ENCODE results near the gene CARD9.
"Not testable (repeated sequence)": the region's sequence is repeated elsewhere in the genome, so short reads cannot be mapped to it uniquely, and the experiment has no call there.

GRCh38 chr9:136320972-136321371 lies 52.5 kb downstream of the CARD9 start:
- not testable (repeated sequence) for TF ChIP-seq CTCF, POLR2A (IDR thresholded peaks at IDR 0.05)

All from esophagus squamous epithelium (tissue), 4 donors.